Panc1 (cell line): ENCODE data around the gene BCR. TPM values are rescaled to one million over a fixed set of nuclear protein-coding genes. Genes with fewer than 3 reads are reported as not detected.

Experiments
- ATAC-seq: fragments of 200-7000 bp; cut with Tn5 transposase; 2 replicates; pipeline ENCODE4 v1.9.1; 2020; ENCODE audit warnings: mild to moderate bottlenecking, moderate library complexity
- BruUV-seq: library from RNA; stranded (reverse); fragments of 400-500 nt; replicated peaks from 2 replicates; lab custom pipeline; 2021; lab: Mats Ljungman, UMichigan
- CTCF ChIA-PET: fragments of 300-600 bp; sonication (Branson Sonifier 250); formaldehyde crosslinking; loops from one replicate; lab custom pipeline; 2022; ENCODE audit warnings: antibody characterized with exemption; lab: Charles Lee
- POLR2A ChIA-PET: fragments of 300-600 bp; sonication (Branson Sonifier 250); formaldehyde crosslinking; loops from one replicate; lab custom pipeline; 2022; ENCODE audit warnings: antibody characterized with exemption; lab: Charles Lee
- DNase-seq: peaks from one replicate; pipeline ENCODE4 v3.0.0-alpha.2; 2010; ENCODE audit warnings: low read depth, low spot score
- H3K27ac ChIP-seq: 2 replicates; pipeline ENCODE4 v1.5.1; 2011; ENCODE audit warnings: mild to moderate bottlenecking, low read length, inconsistent platforms
- H3K27me3 ChIP-seq: fragments of 200-500 bp; sonication (Bioruptor generic); 2 replicates; pipeline ENCODE4 v1.6.0; 2014; ENCODE audit warnings: low read length, inconsistent platforms; ENCODE audit not compliant: control insufficient read depth, insufficient read depth
- H3K36me3 ChIP-seq: fragments of 200-500 bp; sonication (Bioruptor generic); 2 replicates; pipeline ENCODE4 v1.5.1; 2014; ENCODE audit warnings: inconsistent platforms, mild to moderate bottlenecking, low read length, moderate library complexity; ENCODE audit not compliant: control insufficient read depth, insufficient read depth
- H3K4me1 ChIP-seq: 2 replicates; pipeline ENCODE4 v1.5.1; 2011; ENCODE audit warnings: inconsistent platforms, mild to moderate bottlenecking, low read length, moderate library complexity; ENCODE audit not compliant: control insufficient read depth, insufficient read depth
- H3K4me3 ChIP-seq, 2 experiments: 2 replicates each; pipeline ENCODE4 v1.5.1; 2011 to 2012; ENCODE audit warnings: low read depth in 2 of 2, low read length in 2 of 2, mild to moderate bottlenecking in 2 of 2, inconsistent platforms in 1 of 2, moderate library complexity in 1 of 2
- H3K9me3 ChIP-seq: fragments of 200-500 bp; sonication (Bioruptor generic); 2 replicates; pipeline ENCODE4 v1.5.1; 2014; ENCODE audit warnings: low read depth, mild to moderate bottlenecking, inconsistent platforms, low read length, moderate library complexity; ENCODE audit not compliant: control insufficient read depth, insufficient read depth
- POLR2AphosphoS5 ChIP-seq: IDR thresholded peaks from 2 replicates; pipeline ENCODE4 v1.6.1; 2012; ENCODE audit warnings: mild to moderate bottlenecking, low read depth, low read length, moderate library complexity
- SIN3A ChIP-seq: IDR thresholded peaks from 2 replicates; pipeline ENCODE4 v1.6.1; 2012; ENCODE audit warnings: low read depth, mild to moderate bottlenecking, low read length, moderate library complexity, borderline replicate concordance; ENCODE audit not compliant: insufficient read depth
- TCF7L2 ChIP-seq: IDR thresholded peaks from 2 replicates; pipeline ENCODE4 v1.6.1; 2011; ENCODE audit warnings: mild to moderate bottlenecking, low read depth, low read length, inconsistent platforms
- in situ Hi-C: cut with HindIII; loops from 2 replicates; pipeline ENCODE4 v1.10.0; 2016; ENCODE audit warnings: low sequenced_read_pairs, low pct_unique_long_range_greater_than_20kb
- intact Hi-C: fragments of 100-400 bp; cut with micrococcal nuclease; formaldehyde crosslinking; loops from one replicate; pipeline ENCODE4 v1.10.0; 2022; ENCODE audit not compliant: unreplicated experiment
- total RNA-seq: library from RNA; stranded (reverse); gene quantifications from one replicate; pipeline ENCODE4 v1.2.1, GENCODE V29; 2021; ENCODE audit not compliant: unreplicated experiment
- TF ChIP-seq, protein P1 (sequence below): fragments of 450-650 bp; IDR thresholded peaks from 2 replicates; pipeline ENCODE4 v1.5.1; 2017; ENCODE audit warnings: mild to moderate bottlenecking
- TF ChIP-seq, protein P2 (sequence below), 2 experiments: IDR thresholded peaks; 2 replicates each; pipeline ENCODE4 v1.6.1; 2011 to 2012; ENCODE audit warnings: low read depth in 2 of 2, control low read depth in 1 of 2, low read length in 1 of 2, mild to moderate bottlenecking in 1 of 2, moderate library complexity in 1 of 2; ENCODE audit not compliant: insufficient read depth in 1 of 2

BCR gene
- total RNA-seq, 1 experiment from 2014 or later: 32.1 TPM

DNA sequence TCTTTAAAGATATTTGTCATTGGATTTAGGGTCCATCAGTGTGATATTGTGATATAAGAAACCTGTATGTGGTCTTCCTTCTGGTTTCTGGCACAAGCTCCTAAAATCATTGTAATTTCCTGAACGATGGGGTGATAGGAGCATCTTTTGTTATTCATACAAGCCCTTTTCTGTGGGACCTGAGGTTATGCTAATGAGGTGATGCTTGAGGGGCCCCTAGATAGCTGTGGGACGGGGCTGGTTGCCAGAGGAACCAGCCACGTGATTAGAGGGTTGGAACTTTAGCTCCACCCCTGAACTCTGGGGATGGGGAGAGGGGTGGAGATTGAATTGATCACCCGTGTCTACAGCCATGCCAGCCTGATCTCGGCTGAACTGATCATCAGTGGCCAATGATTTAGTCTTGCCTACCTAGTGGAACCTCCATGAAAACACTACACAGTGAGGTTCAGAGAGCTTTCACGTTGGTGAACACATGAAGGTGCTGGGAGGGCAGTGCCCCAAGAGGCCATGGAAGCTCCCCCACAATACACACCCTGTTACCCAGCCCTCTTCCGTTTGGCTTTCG lies 62.8 kb downstream of the BCR start:
- CTCF ChIA-PET: interaction anchor here (0.7 kb wide), 1 partner anchor 39 kb away, joined by 9 read pairs; no protein-coding TSS in a partner anchor
- in situ Hi-C loops: no loop called here

DNA sequence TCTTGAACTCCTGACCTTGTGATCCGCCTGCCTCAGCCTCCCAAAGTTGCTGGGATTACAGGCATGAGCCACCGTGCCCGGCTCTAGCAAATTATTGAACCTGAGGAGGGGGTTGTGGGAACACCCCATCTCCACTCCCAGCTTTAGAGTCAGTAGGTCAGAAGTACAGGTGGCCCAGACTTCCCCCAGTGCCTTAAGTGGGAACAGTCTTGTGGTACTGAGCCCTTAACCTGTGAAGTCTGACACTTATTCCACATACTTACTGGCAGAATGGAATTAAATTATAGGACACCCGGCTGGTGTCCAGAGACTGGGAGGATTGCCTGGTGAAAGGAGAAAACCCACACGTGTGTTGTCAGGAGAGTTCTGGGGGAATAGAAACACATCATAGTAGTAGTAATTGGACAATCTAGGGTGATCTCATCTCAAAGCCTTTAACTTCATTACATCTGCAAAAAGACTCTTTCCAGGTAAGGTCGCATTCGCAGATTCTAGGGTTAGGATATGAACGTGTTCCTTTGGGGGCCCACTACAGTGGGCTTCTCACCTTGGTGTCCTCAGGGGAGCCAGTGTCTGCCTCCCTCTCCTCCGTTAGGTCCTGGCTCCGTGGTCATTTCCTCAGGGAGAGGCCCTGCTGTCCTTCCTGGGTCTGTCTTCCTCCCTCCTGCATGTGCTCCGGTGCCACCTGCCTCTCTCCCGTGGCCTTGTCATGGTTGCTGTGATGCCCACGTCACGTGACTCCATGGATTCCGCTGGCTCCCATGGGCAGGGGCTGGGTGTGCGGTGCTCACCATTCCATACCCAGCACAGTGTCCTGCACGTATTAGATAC lies 63.8 kb downstream of the BCR start:
- in situ Hi-C loops (no loop called here), intact Hi-C loops (loop anchor here (10.0 kb wide), 1 partner anchor 59 kb away; the partner anchor contains the start of gene BCR)
- no peak overlapping the region for H3K4me3 ChIP-seq
- no peaks in the 10 kb centered on the region for H3K36me3 ChIP-seq
- no peak for DNase-seq
- H3K4me1 ChIP-seq: no peaks in the 10 kb centered on the region; the same call in 1 of the 2 replicates
- ATAC-seq: no peak
- ChIA-PET POLR2A (no interaction called here), CTCF (no interaction called here)
- no peaks in the 10 kb centered on the region for H3K9me3 ChIP-seq
- TF ChIP-seq, protein P1, sequence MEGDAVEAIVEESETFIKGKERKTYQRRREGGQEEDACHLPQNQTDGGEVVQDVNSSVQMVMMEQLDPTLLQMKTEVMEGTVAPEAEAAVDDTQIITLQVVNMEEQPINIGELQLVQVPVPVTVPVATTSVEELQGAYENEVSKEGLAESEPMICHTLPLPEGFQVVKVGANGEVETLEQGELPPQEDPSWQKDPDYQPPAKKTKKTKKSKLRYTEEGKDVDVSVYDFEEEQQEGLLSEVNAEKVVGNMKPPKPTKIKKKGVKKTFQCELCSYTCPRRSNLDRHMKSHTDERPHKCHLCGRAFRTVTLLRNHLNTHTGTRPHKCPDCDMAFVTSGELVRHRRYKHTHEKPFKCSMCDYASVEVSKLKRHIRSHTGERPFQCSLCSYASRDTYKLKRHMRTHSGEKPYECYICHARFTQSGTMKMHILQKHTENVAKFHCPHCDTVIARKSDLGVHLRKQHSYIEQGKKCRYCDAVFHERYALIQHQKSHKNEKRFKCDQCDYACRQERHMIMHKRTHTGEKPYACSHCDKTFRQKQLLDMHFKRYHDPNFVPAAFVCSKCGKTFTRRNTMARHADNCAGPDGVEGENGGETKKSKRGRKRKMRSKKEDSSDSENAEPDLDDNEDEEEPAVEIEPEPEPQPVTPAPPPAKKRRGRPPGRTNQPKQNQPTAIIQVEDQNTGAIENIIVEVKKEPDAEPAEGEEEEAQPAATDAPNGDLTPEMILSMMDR: no peak
- TF ChIP-seq, protein P2, sequence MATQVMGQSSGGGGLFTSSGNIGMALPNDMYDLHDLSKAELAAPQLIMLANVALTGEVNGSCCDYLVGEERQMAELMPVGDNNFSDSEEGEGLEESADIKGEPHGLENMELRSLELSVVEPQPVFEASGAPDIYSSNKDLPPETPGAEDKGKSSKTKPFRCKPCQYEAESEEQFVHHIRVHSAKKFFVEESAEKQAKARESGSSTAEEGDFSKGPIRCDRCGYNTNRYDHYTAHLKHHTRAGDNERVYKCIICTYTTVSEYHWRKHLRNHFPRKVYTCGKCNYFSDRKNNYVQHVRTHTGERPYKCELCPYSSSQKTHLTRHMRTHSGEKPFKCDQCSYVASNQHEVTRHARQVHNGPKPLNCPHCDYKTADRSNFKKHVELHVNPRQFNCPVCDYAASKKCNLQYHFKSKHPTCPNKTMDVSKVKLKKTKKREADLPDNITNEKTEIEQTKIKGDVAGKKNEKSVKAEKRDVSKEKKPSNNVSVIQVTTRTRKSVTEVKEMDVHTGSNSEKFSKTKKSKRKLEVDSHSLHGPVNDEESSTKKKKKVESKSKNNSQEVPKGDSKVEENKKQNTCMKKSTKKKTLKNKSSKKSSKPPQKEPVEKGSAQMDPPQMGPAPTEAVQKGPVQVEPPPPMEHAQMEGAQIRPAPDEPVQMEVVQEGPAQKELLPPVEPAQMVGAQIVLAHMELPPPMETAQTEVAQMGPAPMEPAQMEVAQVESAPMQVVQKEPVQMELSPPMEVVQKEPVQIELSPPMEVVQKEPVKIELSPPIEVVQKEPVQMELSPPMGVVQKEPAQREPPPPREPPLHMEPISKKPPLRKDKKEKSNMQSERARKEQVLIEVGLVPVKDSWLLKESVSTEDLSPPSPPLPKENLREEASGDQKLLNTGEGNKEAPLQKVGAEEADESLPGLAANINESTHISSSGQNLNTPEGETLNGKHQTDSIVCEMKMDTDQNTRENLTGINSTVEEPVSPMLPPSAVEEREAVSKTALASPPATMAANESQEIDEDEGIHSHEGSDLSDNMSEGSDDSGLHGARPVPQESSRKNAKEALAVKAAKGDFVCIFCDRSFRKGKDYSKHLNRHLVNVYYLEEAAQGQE (IDR thresholded peaks at IDR 0.05; ENCODE audit: insufficient read depth in 1 of 2, low read depth in 2 of 2, low read length in 1 of 2): no peak
- TF ChIP-seq SIN3A (no peak), TCF7L2 (no peak), POLR2AphosphoS5 (no peak)
- H3K27ac ChIP-seq: no peak overlapping the region
- no TSS peak for BruUV-seq
- no peaks in the 10 kb centered on the region for H3K27me3 ChIP-seq

More for the DNA sequence above, 62.8 kb downstream of the BCR start:
- DNase-seq (no peak), ATAC-seq (no peak)
- intact Hi-C loops: loop anchor here (10.0 kb wide), 1 partner anchor 58 kb away; the partner anchor contains the start of gene BCR
- no peaks in the 10 kb centered on the region for H3K9me3 ChIP-seq
- no peak overlapping the region for H3K27ac ChIP-seq
- POLR2A ChIA-PET: no interaction called here
- TF ChIP-seq, protein P1: no peak
- TF ChIP-seq TCF7L2: no peak
- TF ChIP-seq, protein P2 (IDR thresholded peaks at IDR 0.05; ENCODE audit: insufficient read depth in 1 of 2, low read depth in 2 of 2, low read length in 1 of 2): no peak
- TF ChIP-seq POLR2AphosphoS5: no peak
- TF ChIP-seq SIN3A: no peak
- H3K4me3 ChIP-seq: no peak overlapping the region
- H3K27me3 ChIP-seq: no peaks in the 10 kb centered on the region
- H3K4me1 ChIP-seq: no peaks in the 10 kb centered on the region; the same call in 1 of the 2 replicates
- no peaks in the 10 kb centered on the region for H3K36me3 ChIP-seq
- BruUV-seq: no TSS peak
